Large intestine (tissue), 3 donors: ENCODE data around the gene FCHO1. TPM values are rescaled to one million over a fixed set of nuclear protein-coding genes. Genes with fewer than 3 reads are reported as not detected.
A peak's percentile ranks its signal among the peaks of the same experiment; 100 is the strongest.
"Not testable (repeated sequence)": the region's sequence is repeated elsewhere in the genome, so short reads cannot be mapped to it uniquely, and the experiment has no call there.

Source experiments
- DNase-seq, 2 donors: peaks; one replicate each; pipeline versions ENCODE4 v3.0.0 to v3.0.0-alpha.2; 2013
- H3K27ac ChIP-seq: one replicate; pipeline ENCODE4 v1.5.1; 2013; ENCODE audit warnings: low read length
- H3K27me3 ChIP-seq: 2 replicates; pipeline ENCODE4 v1.6.1; 2013; ENCODE audit warnings: low read length; ENCODE audit not compliant: control insufficient read depth, insufficient read depth
- H3K36me3 ChIP-seq: 2 replicates; pipeline ENCODE4 v1.6.1; 2013; ENCODE audit warnings: low read length; ENCODE audit not compliant: control insufficient read depth, insufficient read depth
- H3K4me1 ChIP-seq: one replicate; pipeline ENCODE4 v1.6.1; 2013; ENCODE audit warnings: low read length; ENCODE audit not compliant: control insufficient read depth, insufficient read depth
- H3K4me3 ChIP-seq: one replicate; pipeline ENCODE4 v1.5.1; 2013; ENCODE audit warnings: low read length
- H3K9me3 ChIP-seq: one replicate; pipeline ENCODE4 v1.6.1; 2013; ENCODE audit warnings: mild to moderate bottlenecking, low read depth, low read length, moderate library complexity; ENCODE audit not compliant: control insufficient read depth
- WGBS: methylation state at CpG from one replicate; pipeline ENCODE4 v1.1.5; 2013; ENCODE audit warnings: low lambda C conversion rate; ENCODE audit not compliant: insufficient coverage; 5-methylcytosine and 5-hydroxymethylcytosine counted together
- polyA plus RNA-seq: library from polyadenylated mRNA; unstranded; fragments of 120-200 nt; gene quantifications from one replicate; pipeline ENCODE4 v1.2.1, GENCODE V29; 2013

Gene FCHO1
- polyA plus RNA-seq, 1 donor, result 2.5 TPM

DNA sequence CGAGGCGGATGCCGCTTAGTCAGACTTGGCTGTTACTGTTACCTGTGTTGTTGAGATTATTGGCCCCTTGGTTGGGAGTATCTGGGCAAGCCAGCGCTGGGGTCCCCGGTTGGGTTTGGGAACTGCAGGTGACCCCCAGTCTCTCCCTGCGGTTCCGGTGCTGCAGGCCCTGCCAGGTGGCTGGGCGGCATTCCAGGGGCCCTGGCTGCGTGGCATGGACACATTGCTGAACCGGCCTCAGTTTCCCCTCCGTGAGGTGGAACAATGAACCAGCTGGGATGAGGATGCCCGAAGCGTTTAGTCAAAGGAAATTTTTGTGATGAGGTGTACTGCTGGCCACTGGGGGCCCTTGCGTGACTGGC, 44.2 kb downstream of the FCHO1 start:
- Histone ChIP-seq H3K27me3 (peaks cover 14% of the 10 kb centered on the region), H3K36me3 (peaks cover 6% of the 10 kb centered on the region), H3K4me3 (peak overlapping the region; percentile 95), H3K9me3 (no peaks in the 10 kb centered on the region), H3K4me1 (peaks cover 47% of the 10 kb centered on the region), H3K27ac (peak overlapping the region; percentile 99)
- WGBS, result 20% methylated on average over 1 of the region's 14 CpGs
- peak in 1 of 2 donors; percentile 54 for DNase-seq

DNA sequence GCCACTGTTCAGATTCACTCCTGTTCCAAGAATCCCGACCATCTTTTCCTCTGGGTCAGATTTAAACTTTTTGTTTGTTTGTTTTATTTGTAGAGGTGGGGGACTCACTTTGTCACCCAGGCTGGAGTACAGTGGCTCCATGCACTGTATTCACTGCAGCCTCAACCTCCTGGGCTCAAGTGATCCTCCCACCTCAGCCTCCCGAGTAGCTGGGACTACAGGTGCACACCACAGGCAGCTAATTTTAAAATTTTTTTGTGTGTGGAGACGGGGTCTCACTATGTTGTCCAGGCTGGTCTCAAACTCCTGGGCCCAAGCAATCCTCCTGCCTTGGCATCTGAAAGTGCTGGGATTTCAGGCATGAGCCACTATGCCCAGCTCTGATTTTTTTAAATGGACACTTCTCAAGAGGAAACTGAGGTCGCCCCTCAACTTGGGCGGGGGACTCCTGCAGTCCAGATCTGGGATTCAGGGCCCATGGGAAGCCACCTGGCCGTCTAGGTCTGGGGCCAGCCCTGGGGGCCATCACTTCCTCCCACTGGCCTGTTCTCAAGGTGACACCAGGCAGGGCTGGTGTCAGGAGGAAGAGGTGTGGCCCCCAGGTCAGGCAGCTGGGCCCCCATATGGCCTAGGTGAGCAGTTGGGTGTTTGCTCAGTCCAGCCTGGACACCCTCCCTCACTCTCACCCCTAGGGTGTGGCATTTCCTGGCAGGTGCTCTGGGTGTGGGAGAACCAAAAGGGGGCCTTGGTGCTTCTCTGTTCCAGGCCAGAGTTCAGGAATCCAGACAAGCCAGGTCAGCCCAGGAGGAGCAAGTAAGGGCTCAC, 44.9 kb downstream of the FCHO1 start:
- Histone ChIP-seq H3K36me3 (peaks cover 6% of the 10 kb centered on the region), H3K27me3 (peaks cover 14% of the 10 kb centered on the region), H3K4me1 (peaks cover 45% of the 10 kb centered on the region), H3K27ac (peak overlapping the region; percentile 99), H3K4me3 (peak overlapping the region; percentile 95), H3K9me3 (no peaks in the 10 kb centered on the region)
- WGBS, result no CpG with 5 or more reads among the region's 6 CpGs
- peak; percentile 95 to 98 for DNase-seq

DNA sequence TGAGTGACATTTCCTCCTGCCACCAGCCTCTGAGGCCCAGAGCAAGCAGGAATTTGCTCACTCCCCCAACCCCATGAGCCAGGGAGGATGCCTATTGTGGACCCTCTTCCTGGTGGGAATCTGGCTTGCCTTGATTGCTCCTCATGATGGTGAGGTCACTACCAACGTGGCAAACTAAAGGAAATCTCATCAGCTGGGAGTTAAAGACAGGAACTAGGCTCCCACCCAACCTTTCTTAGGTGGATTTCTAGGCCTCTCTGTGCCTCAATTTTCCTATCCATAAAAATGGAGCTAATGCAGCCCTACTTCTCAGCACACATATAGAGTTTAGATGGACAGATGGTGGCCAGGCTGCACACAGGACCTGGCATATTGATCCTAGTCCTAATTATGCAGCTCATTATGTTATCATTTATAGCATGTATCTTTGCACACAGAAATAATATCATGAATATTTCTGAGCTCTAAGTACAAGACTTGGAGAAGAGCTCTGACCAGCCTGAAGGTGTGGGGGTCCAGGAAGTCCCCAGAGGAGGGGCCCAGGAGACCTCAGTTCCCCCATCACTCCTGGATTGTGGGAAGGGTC, 45.7 kb downstream of the FCHO1 start:
- WGBS, result no CpG with 5 or more reads among the region's 1 CpG
- peak overlapping the region; percentile 95 for H3K4me3 ChIP-seq

DNA sequence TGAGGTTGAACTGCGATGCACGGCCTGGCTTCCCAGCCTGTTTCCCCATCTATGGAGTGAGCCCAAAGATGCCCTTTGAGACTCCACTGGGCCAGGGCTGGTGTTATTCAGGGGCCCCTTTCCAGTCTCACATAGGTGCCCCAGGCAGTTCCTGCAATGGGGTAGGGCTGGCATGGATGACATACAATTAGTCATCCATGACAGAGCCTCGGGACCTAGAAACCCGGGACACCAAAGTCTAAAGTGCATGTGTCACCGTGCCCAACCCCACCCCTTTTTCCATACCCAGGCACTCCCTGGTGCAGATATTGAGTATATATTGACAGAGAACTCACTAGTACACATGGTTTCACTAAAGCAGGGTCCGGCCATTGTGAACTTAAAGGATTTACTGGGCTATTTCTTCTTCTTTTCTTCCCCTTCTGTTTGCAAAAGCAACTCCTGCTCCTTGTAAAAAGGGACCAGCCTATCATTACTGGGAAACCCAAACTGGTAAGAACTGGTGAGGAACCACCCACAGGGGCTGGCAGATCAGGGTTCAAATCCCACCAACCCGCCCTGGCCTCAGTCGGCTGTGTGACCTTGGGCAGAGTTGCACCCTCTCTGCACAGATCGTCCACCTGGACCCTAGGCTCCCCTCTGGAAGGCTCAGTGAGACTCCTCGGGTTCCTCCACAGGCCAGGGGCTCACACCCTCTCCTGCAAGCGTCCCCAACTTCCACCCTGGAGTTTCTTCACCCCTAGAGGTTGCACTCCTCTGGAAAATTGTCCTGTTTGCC, 46.3 kb downstream of the FCHO1 start:
- Histone ChIP-seq H3K27ac (peak overlapping the region; percentile 99), H3K27me3 (peaks cover 14% of the 10 kb centered on the region), H3K9me3 (no peaks in the 10 kb centered on the region), H3K36me3 (peaks cover 12% of the 10 kb centered on the region), H3K4me3 (peak overlapping the region; percentile 95), H3K4me1 (peaks cover 39% of the 10 kb centered on the region)
- no CpG with 5 or more reads among the region's 11 CpGs for WGBS
- DNase-seq, result peak; percentile 97 to 99

More for the DNA sequence above, 45.7 kb downstream of the FCHO1 start:
- Histone ChIP-seq H3K4me1 (peaks cover 39% of the 10 kb centered on the region), H3K9me3 (no peaks in the 10 kb centered on the region), H3K36me3 (peaks cover 6% of the 10 kb centered on the region), H3K27ac (peak overlapping the region; percentile 99), H3K27me3 (peaks cover 14% of the 10 kb centered on the region)
- DNase-seq, result no peak

DNA sequence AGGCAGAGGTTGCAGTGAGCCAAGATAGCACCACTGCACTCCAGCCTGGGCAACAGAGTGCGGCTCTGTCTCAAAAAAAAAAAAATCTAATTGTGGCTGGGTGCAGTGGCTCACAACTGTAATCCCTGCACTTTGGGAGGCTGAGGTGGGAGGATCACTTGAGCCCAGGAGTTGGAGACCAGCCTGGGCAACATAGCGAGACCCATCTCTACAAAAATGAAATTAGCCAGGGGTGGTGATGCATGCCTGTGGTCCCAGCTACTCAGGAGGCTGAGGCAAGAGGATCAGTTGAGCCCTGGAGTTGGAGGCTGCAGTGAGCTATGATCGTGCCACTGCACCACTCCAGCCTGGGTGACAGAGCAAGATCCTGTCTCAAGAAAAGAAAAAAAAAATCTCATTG, 47.3 kb downstream of the FCHO1 start:
- H3K9me3 ChIP-seq, DNase-seq, H3K4me3 ChIP-seq: not testable (repeated sequence)
- H3K4me1 ChIP-seq, result peaks cover 39% of the 10 kb centered on the region
- WGBS, result 100% methylated on average over 1 of the region's 3 CpGs
- peak overlapping the region; percentile 99 for H3K27ac ChIP-seq
- H3K27me3 ChIP-seq, result peaks cover 14% of the 10 kb centered on the region
- H3K36me3 ChIP-seq, result peaks cover 12% of the 10 kb centered on the region

DNA sequence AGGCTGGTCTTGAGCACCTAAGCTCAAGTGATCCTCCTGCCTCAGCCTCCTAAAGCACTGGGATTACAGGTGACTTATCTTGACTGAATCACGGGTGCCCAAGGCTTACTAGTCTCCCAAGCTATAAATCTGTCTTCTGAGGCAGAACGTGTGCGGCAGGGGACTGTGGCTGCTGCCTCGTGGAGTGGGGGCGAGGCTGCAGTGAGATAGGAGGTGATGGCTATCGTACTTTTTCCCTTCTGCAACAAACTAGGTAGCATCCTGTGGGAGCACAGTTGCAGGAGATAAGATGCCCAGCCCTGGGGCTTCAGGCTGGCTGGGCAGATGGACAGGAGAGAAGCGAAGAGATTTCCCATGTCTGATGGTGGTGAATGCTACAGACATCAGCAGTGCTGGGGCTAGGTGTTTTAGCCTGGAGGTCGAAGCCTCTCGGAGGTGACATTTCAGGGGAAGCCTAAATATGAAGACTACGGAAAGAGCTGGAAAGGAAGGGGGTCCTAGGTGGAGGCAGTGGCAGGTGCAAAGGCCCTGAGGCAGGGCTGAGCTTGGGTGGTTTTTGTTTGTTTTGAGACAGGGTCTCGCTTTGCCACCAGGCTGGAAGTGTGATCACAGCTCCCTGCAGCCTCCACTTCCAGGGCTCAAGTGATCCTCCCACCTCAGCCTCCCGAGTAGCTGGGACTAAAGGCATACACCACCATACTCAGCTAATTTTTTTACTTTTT, 51.0 kb downstream of the FCHO1 start:
- Histone ChIP-seq H3K9me3 (no peaks in the 10 kb centered on the region), H3K4me3 (no peak overlapping the region), H3K36me3 (peaks cover 17% of the 10 kb centered on the region), H3K27ac (no peak overlapping the region), H3K27me3 (no peaks in the 10 kb centered on the region), H3K4me1 (peaks cover 16% of the 10 kb centered on the region)
- WGBS, result 100% methylated on average over 1 of the region's 12 CpGs
- DNase-seq, result no peak

DNA sequence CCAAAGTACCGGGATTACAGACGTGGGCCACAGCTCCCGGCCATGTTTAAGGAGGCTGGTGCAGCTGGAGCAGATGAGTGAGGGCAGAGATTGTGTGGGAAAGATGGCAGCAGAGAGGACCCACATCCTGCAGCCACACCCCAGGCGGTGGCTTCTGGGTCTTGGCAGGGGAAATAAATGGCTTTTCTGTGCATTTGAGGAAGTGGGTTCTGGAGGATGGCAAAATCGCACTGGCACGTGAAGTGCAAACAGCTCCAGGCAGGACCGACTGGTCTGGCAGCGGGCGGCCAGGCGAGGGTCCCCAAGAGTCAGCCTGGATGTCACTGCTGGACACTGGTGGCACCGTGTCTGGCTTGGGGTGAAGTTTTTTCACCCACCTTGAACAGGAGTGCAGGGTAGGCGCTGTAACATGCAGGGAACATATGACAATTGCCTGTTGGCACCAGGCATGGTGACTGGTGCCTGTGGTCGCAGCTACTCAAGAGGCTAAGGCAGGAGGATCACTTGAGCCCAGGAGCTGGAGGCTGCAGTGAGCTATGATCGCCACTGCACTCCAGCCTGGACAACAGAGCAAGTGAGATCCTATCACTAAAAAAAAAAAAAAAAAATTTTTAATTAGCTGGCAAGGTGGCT, 52.1 kb downstream of the FCHO1 start:
- no peak overlapping the region for H3K27ac ChIP-seq
- no CpG with 5 or more reads among the region's 14 CpGs for WGBS
- H3K4me1 ChIP-seq, result peaks cover 9% of the 10 kb centered on the region
- H3K36me3 ChIP-seq, result peaks cover 26% of the 10 kb centered on the region
- H3K4me3 ChIP-seq, result no peak overlapping the region
- no peak for DNase-seq
- H3K27me3 ChIP-seq, result no peaks in the 10 kb centered on the region
- H3K9me3 ChIP-seq, result no peaks in the 10 kb centered on the region

DNA sequence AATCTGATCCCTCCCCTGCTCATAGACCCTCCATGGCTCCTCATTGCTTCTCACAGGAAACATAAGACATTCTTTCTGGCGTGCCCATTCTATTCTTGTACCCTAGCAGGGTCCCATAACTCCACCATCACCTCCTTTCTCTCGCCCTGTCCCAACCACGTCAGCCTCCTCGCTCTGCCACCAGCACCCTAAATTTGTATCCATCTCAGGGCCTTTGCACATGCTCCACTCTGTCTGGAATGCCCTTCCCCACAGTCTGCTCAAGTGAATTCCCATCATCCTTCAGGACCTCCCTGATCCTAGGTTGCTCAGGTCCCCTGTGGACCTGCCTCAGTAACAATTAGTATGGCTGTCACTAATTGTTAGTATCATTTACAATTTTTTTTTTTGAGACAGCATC, 54.1 kb downstream of the FCHO1 start:
- DNase-seq, result no peak
- H3K27me3 ChIP-seq, result no peaks in the 10 kb centered on the region
- H3K36me3 ChIP-seq, result peaks cover 32% of the 10 kb centered on the region
- H3K9me3 ChIP-seq, result no peaks in the 10 kb centered on the region
- no CpG with 5 or more reads among the region's 4 CpGs for WGBS
- H3K27ac ChIP-seq, result no peak overlapping the region
- H3K4me1 ChIP-seq, result no peaks in the 10 kb centered on the region
- no peak overlapping the region for H3K4me3 ChIP-seq

DNA sequence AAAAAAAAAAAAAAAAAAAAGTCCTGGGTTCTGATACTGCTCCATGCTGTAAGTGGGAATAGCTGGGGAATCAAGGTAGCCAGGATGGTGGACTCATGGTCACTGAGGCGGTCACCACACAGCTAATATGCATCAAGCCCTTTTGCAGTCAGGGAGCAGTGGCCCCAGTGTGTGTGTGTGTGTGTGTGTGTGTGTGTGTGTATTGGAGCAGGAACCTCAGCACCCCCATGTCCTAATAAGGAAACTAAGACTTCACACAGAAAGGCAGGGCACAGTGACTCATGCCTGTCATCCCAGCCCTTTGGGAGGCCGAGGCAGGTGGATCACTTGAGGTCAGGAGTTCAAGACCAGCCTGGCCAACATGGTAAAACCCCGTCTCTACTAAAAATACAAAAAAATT, 55.7 kb downstream of the FCHO1 start:
- DNase-seq, result no peak
- Histone ChIP-seq H3K27me3 (no peaks in the 10 kb centered on the region), H3K9me3 (no peaks in the 10 kb centered on the region), H3K36me3 (peaks cover 43% of the 10 kb centered on the region), H3K4me3 (no peak overlapping the region), H3K4me1 (no peaks in the 10 kb centered on the region), H3K27ac (no peak overlapping the region)
- whole genome bisulfite sequencing, result no CpG with 5 or more reads among the region's 3 CpGs
